Endodermal cell (in vitro differentiated cells): ENCODE measurements around the gene ADAMTS17. TPM values are rescaled to one million over a fixed set of nuclear protein-coding genes. Genes with fewer than 3 reads are reported as not detected.
"Not testable (repeated sequence)": the region's sequence is repeated elsewhere in the genome, so short reads cannot be mapped to it uniquely, and the experiment has no call there.

ENCODE experiments used
- DNase-seq: peaks from one replicate; pipeline ENCODE4 v3.0.0-alpha.2; 2017
- H3K27ac ChIP-seq: 2 replicates; pipeline ENCODE4 v1.5.1; 2013; ENCODE audit warnings: mild to moderate bottlenecking, low read depth, low read length, moderate library complexity
- H3K27me3 ChIP-seq: 2 replicates; pipeline ENCODE4 v1.6.1; 2013; ENCODE audit warnings: mild to moderate bottlenecking, low read length, moderate library complexity; ENCODE audit not compliant: insufficient read depth, control insufficient read depth, poor library complexity, severe bottlenecking
- H3K36me3 ChIP-seq: 2 replicates; pipeline ENCODE4 v1.7.0; 2013; ENCODE audit warnings: mild to moderate bottlenecking, low read length, moderate library complexity; ENCODE audit not compliant: control insufficient read depth, insufficient read depth
- H3K4me1 ChIP-seq: one replicate; pipeline ENCODE4 v1.7.0; 2013; ENCODE audit warnings: low read length; ENCODE audit not compliant: control insufficient read depth, insufficient read depth
- H3K4me3 ChIP-seq: 2 replicates; pipeline ENCODE4 v1.5.1; 2013; ENCODE audit warnings: mild to moderate bottlenecking, low read length, moderate library complexity
- H3K9ac ChIP-seq: 2 replicates; pipeline ENCODE4 v1.6.1; 2013; ENCODE audit warnings: mild to moderate bottlenecking, low read length, moderate library complexity; ENCODE audit not compliant: poor library complexity, severe bottlenecking; ENCODE audit errors: extremely low read depth
- H3K9me3 ChIP-seq: 2 replicates; pipeline ENCODE4 v1.6.1; 2013; ENCODE audit warnings: mild to moderate bottlenecking, low read length, moderate library complexity; ENCODE audit not compliant: control insufficient read depth
- H3K27ac Mint-ChIP-seq: 2 replicates; pipeline ENCODE4 v1.8.0; 2020; ENCODE audit warnings: mixed read lengths
- H3K27me3 Mint-ChIP-seq: 2 replicates; pipeline ENCODE4 v1.8.0; 2021; ENCODE audit warnings: mild to moderate bottlenecking, mixed read lengths; ENCODE audit not compliant: insufficient read depth
- H3K36me3 Mint-ChIP-seq: 2 replicates; pipeline ENCODE4 v1.8.0; 2020; ENCODE audit warnings: low read depth, mixed read lengths
- H3K4me1 Mint-ChIP-seq: 2 replicates; pipeline ENCODE4 v1.8.0; 2020; ENCODE audit warnings: mixed read lengths
- H3K4me3 Mint-ChIP-seq: 2 replicates; pipeline ENCODE4 v1.8.0; 2020; ENCODE audit warnings: mild to moderate bottlenecking, moderate library complexity, mixed read lengths
- H3K9me3 Mint-ChIP-seq: 2 replicates; pipeline ENCODE4 v1.8.0; 2020; ENCODE audit warnings: mild to moderate bottlenecking, mixed read lengths
- WGBS, 2 experiments: methylation state at CpG; one replicate each; pipeline versions ENCODE4 v1.1.5 to v1.1.7; 2013; ENCODE audit warnings: missing lambda C conversion rate in 2 of 2, mixed read lengths in 1 of 2; ENCODE audit not compliant: insufficient coverage in 1 of 2, insufficient read length in 1 of 2; 5-methylcytosine and 5-hydroxymethylcytosine counted together
- total RNA-seq, 2 donors: library from RNA; stranded (reverse); fragmentation: NEBNext Ultra II Directional in 1 of 2; extraction: Animal tissue kit (Norgen Biotek cat#: 25700) in 1 of 2; gene quantifications; 2 replicates in 1 of 2; 3 replicates in 1 of 2; pipeline ENCODE4 v1.2.1, GENCODE V29; 2021
- TF ChIP-seq, protein P1 (sequence below): fragments of 200-600 bp; sonication (generic); conservative IDR thresholded peaks from 2 replicates; pipeline ENCODE4 v1.5.0; 2021; ENCODE audit warnings: antibody characterized with exemption, mild to moderate bottlenecking

The ADAMTS17 gene
- total RNA-seq, 2 donors from 2014 or later: 0.82 to 2.3 TPM

DNA sequence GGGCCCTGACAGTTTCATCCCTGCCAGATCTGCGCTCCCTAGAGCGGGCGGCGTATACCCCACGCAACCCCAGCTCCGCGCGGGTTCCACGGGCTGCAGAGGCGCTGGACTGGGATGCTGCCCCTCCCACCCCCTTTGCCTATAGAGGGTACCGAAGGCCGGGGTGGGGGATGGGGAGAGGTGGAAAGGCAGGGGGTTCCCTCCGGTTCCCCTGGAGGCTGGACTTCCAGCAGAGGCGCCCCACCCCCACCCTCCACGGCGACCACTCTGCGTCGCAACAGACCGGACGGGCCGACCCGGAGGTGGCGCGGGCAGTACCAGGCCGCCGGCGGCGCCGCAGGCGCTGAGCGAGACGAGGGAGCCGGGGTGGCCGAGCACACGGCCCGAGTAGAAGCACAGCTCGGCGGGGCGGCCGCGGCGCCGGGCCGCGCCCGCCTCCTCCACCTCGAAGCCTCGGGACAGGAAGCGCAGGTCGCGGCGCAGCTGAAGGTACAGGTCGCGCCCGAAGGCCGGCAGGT is 995 bp downstream of the ADAMTS17 start:
- Mint-ChIP-seq H3K4me3 (peak overlapping the region; percentile 45), H3K9me3 (no peaks in the 10 kb centered on the region), H3K27me3 (peaks cover 75% of the 10 kb centered on the region), H3K27ac (no peak overlapping the region), H3K4me1 (peaks cover 13% of the 10 kb centered on the region), H3K36me3 (no peaks in the 10 kb centered on the region)
- H3K4me1 ChIP-seq: peaks cover 5% of the 10 kb centered on the region
- no peak overlapping the region for H3K27ac ChIP-seq
- no peak overlapping the region for H3K4me3 ChIP-seq
- TF ChIP-seq, protein P1, sequence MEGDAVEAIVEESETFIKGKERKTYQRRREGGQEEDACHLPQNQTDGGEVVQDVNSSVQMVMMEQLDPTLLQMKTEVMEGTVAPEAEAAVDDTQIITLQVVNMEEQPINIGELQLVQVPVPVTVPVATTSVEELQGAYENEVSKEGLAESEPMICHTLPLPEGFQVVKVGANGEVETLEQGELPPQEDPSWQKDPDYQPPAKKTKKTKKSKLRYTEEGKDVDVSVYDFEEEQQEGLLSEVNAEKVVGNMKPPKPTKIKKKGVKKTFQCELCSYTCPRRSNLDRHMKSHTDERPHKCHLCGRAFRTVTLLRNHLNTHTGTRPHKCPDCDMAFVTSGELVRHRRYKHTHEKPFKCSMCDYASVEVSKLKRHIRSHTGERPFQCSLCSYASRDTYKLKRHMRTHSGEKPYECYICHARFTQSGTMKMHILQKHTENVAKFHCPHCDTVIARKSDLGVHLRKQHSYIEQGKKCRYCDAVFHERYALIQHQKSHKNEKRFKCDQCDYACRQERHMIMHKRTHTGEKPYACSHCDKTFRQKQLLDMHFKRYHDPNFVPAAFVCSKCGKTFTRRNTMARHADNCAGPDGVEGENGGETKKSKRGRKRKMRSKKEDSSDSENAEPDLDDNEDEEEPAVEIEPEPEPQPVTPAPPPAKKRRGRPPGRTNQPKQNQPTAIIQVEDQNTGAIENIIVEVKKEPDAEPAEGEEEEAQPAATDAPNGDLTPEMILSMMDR: no peak
- WGBS, 2 experiments: 5 to 13% methylated on average over 15 to 54 of the region's 56 CpGs
- no peaks in the 10 kb centered on the region for H3K36me3 ChIP-seq
- peaks cover 61% of the 10 kb centered on the region for H3K27me3 ChIP-seq
- no peaks in the 10 kb centered on the region for H3K9me3 ChIP-seq
- H3K9ac ChIP-seq: no peak overlapping the region
- DNase-seq: peak; percentile 73

DNA sequence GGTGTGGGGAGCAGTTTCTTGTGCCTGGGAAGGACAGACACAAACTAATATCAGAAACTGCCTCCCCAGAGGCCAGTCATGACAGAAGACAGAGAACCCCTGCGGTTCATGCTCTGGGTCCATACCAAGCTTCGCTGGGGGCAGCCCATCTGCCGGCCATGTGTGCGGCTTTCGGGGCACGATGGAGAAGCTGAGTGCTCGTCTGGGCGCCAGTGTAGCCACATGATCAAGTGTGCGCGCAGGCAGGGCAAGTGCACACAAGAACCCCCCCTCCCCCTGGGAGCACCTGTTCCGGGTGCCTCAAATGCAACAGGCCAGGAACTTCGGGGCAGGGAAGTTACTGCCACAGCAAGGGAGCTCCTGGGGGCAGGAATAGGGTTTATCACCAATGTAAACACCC is 1.8 kb downstream of the ADAMTS17 start:
- Histone ChIP-seq H3K27me3 (peaks cover 56% of the 10 kb centered on the region), H3K9me3 (no peaks in the 10 kb centered on the region), H3K4me3 (no peak overlapping the region), H3K27ac (no peak overlapping the region), H3K4me1 (peaks cover 5% of the 10 kb centered on the region), H3K36me3 (no peaks in the 10 kb centered on the region), H3K9ac (no peak overlapping the region)
- Mint-ChIP-seq H3K27ac (no peak overlapping the region), H3K36me3 (no peaks in the 10 kb centered on the region), H3K4me1 (peaks cover 15% of the 10 kb centered on the region), H3K4me3 (peak overlapping the region; percentile 45), H3K9me3 (no peaks in the 10 kb centered on the region), H3K27me3 (peaks cover 73% of the 10 kb centered on the region)
- TF ChIP-seq, protein P1: no peak
- 83 to 90% methylated on average over 2 to 12 of the region's 12 CpGs for WGBS, 2 experiments
- no peak for DNase-seq

DNA sequence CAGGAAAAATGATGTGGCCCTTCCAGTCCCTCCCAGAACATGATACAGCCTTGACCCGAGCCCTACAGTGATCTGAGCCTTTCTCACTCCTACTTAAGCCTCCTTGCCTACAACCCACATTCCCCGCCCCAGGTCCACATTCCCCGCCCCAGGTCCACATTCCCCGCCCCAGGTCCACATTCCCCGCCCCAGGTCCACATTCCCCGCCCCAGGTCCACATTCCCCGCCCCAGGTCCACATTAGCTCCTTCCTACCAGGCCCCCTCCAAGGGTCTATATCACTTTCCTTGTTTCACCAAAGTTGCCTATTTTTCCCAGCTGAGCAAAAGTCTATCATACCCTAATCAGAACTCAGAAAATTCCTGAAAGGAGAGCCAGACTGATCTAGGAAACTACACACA is 2.3 kb downstream of the ADAMTS17 start:
- not testable (repeated sequence) for H3K36me3 ChIP-seq, H3K9me3 ChIP-seq, H3K36me3 Mint-ChIP-seq, H3K9me3 Mint-ChIP-seq, H3K4me3 Mint-ChIP-seq, H3K4me1 ChIP-seq, H3K4me3 ChIP-seq, H3K9ac ChIP-seq, H3K27ac ChIP-seq, DNase-seq
- Mint-ChIP-seq H3K27me3 (peaks cover 70% of the 10 kb centered on the region), H3K4me1 (peaks cover 19% of the 10 kb centered on the region), H3K27ac (peak overlapping the region; percentile 55)
- 73% methylated on average over 5 of the region's 7 CpGs; no CpG with 5 or more reads in 1 of the 2 experiments for WGBS, 2 experiments
- peaks cover 51% of the 10 kb centered on the region for H3K27me3 ChIP-seq

DNA sequence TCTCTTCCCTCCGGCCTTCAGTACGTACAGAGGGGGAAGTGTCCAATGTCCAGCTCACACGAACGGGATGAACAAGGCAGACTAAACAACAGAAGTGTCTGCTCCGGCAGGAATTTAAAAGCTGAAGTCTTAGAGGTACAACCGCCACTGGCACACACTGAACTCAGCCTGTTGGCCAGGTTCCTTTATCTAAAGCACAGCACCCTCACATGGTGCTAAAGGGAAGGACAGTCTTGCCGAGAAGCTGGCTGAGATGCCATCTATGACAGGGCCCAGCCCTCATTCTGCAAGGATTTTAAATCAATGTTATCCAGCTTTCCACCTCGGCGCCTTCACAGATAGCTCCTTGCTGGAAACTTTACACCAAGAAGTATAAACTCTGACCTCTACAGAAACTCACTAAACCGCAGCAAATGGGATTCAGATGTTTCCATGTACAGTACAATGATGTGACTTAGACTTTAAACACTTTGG is 2.8 kb downstream of the ADAMTS17 start:
- Mint-ChIP-seq H3K36me3 (no peaks in the 10 kb centered on the region), H3K27ac (peak overlapping the region; percentile 55), H3K27me3 (peaks cover 68% of the 10 kb centered on the region), H3K4me1 (peaks cover 22% of the 10 kb centered on the region), H3K9me3 (no peaks in the 10 kb centered on the region), H3K4me3 (no peak overlapping the region)
- TF ChIP-seq, protein P1: peak; percentile 88
- Histone ChIP-seq H3K27me3 (peaks cover 47% of the 10 kb centered on the region), H3K27ac (no peak overlapping the region), H3K36me3 (no peaks in the 10 kb centered on the region), H3K4me1 (peaks cover 5% of the 10 kb centered on the region), H3K9ac (no peak overlapping the region), H3K4me3 (no peak overlapping the region), H3K9me3 (no peaks in the 10 kb centered on the region)
- DNase-seq: peak; percentile 89
- WGBS, 2 experiments: 29 to 47% methylated on average over 7 to 10 of the region's 10 CpGs
